Measurements from ENCODE around the gene NMRK1. TPM values are rescaled to one million over a fixed set of nuclear protein-coding genes. Genes with fewer than 3 reads are reported as not detected.

NMRK1 gene
- total and polyA plus RNA-seq, 2 donors (not counting 3 experiments of a cell fraction or from before 2014, with no cell fraction given) = 24.3 to 32.6 TPM

DNA sequence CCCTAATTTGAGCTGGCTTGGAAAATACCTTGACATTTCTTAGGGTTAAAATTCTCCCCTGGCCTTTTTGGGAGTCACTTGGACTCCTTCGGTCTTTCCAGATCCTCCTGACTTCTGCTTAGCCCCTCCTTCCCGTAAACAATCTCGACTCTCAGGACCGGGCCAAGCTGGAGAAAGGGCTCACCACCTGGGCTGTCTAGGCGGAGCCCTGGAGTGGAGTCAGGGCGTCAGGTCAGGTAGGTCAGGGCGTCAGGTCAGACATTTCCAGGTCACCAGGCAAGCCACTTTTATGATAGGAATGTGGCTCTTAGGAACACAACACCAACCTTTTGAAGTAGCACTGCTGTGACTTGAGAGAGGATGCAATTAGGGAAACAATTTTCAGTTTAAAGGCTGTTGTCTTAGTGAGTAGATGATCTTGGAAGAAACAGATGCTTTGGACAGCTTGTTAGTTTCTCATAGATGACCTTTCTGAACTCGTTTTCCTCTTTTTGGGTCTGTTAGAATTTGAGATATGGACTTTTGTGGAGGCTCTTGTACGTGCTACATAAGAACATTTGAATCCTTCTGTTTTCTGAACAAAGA lies 13.1 kb upstream of the NMRK1 start:
- TF ChIP-seq FOS (IDR thresholded peaks at IDR 0.05; ENCODE audit: borderline replicate concordance, insufficient read depth, low read length) (no peak), EZH2 (IDR thresholded peaks at IDR 0.05; ENCODE audit: borderline replicate concordance, low read depth, low read length, severe bottlenecking) (no peak), POLR2AphosphoS5 (IDR thresholded peaks at IDR 0.05; ENCODE audit: insufficient read depth, low read depth, low read length) (no peak), GATA2 (IDR thresholded peaks at IDR 0.05; ENCODE audit: insufficient read depth, insufficient read length, low read depth, low read length) (no peak), POLR2A (IDR thresholded peaks at IDR 0.05; ENCODE audit: low read depth, low read length) (no peak), MYC (IDR thresholded peaks at IDR 0.05; ENCODE audit: low read depth, low read length) (no peak), JUN (IDR thresholded peaks at IDR 0.05; ENCODE audit: borderline replicate concordance, insufficient read depth, insufficient read length, low read depth) (no peak)
- TF ChIP-seq, protein P1, sequence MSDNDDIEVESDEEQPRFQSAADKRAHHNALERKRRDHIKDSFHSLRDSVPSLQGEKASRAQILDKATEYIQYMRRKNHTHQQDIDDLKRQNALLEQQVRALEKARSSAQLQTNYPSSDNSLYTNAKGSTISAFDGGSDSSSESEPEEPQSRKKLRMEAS (IDR thresholded peaks at IDR 0.05; ENCODE audit: insufficient read depth, insufficient read length) = no peak
- TF ChIP-seq, protein P2, sequence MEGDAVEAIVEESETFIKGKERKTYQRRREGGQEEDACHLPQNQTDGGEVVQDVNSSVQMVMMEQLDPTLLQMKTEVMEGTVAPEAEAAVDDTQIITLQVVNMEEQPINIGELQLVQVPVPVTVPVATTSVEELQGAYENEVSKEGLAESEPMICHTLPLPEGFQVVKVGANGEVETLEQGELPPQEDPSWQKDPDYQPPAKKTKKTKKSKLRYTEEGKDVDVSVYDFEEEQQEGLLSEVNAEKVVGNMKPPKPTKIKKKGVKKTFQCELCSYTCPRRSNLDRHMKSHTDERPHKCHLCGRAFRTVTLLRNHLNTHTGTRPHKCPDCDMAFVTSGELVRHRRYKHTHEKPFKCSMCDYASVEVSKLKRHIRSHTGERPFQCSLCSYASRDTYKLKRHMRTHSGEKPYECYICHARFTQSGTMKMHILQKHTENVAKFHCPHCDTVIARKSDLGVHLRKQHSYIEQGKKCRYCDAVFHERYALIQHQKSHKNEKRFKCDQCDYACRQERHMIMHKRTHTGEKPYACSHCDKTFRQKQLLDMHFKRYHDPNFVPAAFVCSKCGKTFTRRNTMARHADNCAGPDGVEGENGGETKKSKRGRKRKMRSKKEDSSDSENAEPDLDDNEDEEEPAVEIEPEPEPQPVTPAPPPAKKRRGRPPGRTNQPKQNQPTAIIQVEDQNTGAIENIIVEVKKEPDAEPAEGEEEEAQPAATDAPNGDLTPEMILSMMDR (IDR thresholded peaks at IDR 0.05; ENCODE audit: extremely low read depth in 1 of 2, insufficient read depth in 1 of 2, low read depth in 1 of 2, low read length in 2 of 2) = no peak
- dilution Hi-C loops (cut with MboI; ENCODE audit: extremely low pct_ligation_motif_present, low sequenced_read_pairs) = no loop called here
- peaks cover 83% of the 10 kb centered on the region for H3K79me2 ChIP-seq (ENCODE audit: control insufficient read depth, insufficient read depth, low read length)

More for the DNA sequence above, 13.1 kb upstream of the NMRK1 start:
- CTCF ChIA-PET = interaction anchor here (1.1 to 1.6 kb wide), 2 partner anchors 10 to 84 kb away, joined by 3 to 7 read pairs; no protein-coding TSS in a partner anchor
- DNase-seq (ENCODE audit: low read depth, low spot score) (no peak), FAIRE-seq (no peak)
- Histone ChIP-seq H3K9me1 (replicated peaks; ENCODE audit: control insufficient read depth, extremely low read depth, insufficient read depth, low read length) (no peaks in the 10 kb centered on the region), H3K27ac (ENCODE audit: insufficient read depth, low read depth, low read length) (no peak overlapping the region), H3K9ac (replicated peaks; ENCODE audit: extremely low read depth, insufficient read depth, low read length) (no peak overlapping the region), H3K27me3 (ENCODE audit: control insufficient read depth in 2 of 2, insufficient read depth in 2 of 2, low read length in 2 of 2) (no peaks in the 10 kb centered on the region), H2AFZ (ENCODE audit: low read depth, low read length) (no peak overlapping the region), H3K9me3 (replicated peaks; ENCODE audit: control insufficient read depth, insufficient read depth, low read length) (no peaks in the 10 kb centered on the region), H3K36me3 (ENCODE audit: control insufficient read depth in 2 of 2, extremely low read depth in 1 of 2, insufficient read depth in 2 of 2, low read length in 2 of 2) (peaks cover 0 to 2% of the 10 kb centered on the region in 2 experiments), H4K20me1 (replicated peaks; ENCODE audit: control insufficient read depth, extremely low read depth, insufficient read depth, low read length) (no peaks in the 10 kb centered on the region), H3K4me1 (ENCODE audit: control insufficient read depth, extremely low read depth, insufficient read depth, low read length) (no peaks in the 10 kb centered on the region), H3K4me2 (ENCODE audit: insufficient read depth, low read length) (no peak overlapping the region), H3K4me3 (replicated peaks in 1 of 3; ENCODE audit: insufficient read depth in 1 of 3, low read depth in 1 of 3, low read length in 3 of 3) (no peak overlapping the region)
- intact Hi-C loops (cut with micrococcal nuclease) = no loop called here
- BruUV-seq (replicated peaks) = no TSS peak
- POLR2A ChIA-PET = interaction anchor here (0.6 kb wide), 1 partner anchor 13 kb away, joined by 3 read pairs; the partner anchor contains the start of gene NMRK1

Measured in endothelial cell of umbilical vein (primary cell).